WTC11 (cell line): ENCODE results near the gene CMYA5.

Source experiments
- CTCF ChIP-seq: fragments of 200-600 bp; IDR thresholded peaks from 2 replicates; pipeline ENCODE4 v1.8.0; 2022; ENCODE audit warnings: antibody characterized with exemption
- ZNF512 ChIP-seq: sonication (generic); formaldehyde crosslinking; IDR thresholded peaks from 2 replicates; pipeline ENCODE4 v1.8.1; 2022; ENCODE audit warnings: missing genetic modification reagents, borderline replicate concordance

- no peak for TF ChIP-seq CTCF
- no peak for TF ChIP-seq ZNF512
Observed at GRCh38 chr5:79792463-79792862, 102.8 kb downstream of the CMYA5 start.
